MV-4-11 (cell line): ENCODE results near the gene KCNQ1.

Experiments used
- DNase-seq: peaks from one replicate; lab custom pipeline; 2025; lab: John Stamatoyannopoulos, UW

The KCNQ1 gene

GRCh38 chr11:2747248-2748027 is 302.6 kb downstream of the KCNQ1 start:
- no peak for DNase-seq

DNA sequence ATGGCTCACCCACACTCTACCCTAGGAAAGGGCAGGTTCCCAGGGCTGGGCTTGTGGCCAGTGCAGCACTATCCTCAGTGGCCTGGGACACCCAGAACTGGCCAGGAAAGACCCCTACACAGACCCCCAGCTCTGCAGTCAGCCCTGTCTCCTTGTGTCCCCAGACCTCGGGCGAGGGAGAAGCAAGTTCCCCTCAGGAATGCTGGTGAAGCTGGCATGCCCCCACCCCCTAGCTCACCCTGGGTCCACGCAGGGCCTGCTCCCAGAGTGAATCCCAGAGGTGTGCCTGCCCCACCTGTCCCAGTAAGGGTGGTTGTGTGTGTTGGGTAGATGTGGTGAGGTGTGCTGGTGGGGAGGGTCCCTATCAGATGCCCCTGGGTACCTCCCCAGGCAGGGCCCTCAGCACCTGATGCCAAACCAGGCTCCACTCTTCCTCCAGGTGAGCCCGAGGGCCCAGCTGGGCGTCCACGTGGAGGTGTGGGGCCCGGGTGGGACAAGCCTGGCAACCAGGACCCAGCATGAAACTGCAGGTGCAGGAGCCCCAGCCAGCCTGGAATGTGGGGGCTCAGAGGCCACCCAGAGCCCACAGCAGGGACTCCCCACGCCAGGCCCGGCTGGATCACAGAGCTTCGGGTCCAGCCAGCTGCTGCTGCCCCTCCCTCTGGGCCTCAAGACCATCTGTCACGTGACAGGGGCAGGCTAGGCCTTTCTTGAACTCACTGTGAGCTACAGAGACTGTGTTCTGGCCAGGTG is 303.4 kb downstream of the KCNQ1 start:
- DNase-seq = no peak

GRCh38 chr11:2748814-2749554 is 304.2 kb downstream of the KCNQ1 start:
- DNase-seq = no peak

- DNase-seq = no peak
Measured at GRCh38 chr11:2750101-2750681, 305.4 kb downstream of the KCNQ1 start.

GRCh38 chr11:2750682-2751522 is 306.1 kb downstream of the KCNQ1 start:
- no peak for DNase-seq

- no peak for DNase-seq
Measured at GRCh38 chr11:2751523-2752203, 306.9 kb downstream of the KCNQ1 start.

- DNase-seq = no peak
Measured at GRCh38 chr11:2752204-2752770, 307.5 kb downstream of the KCNQ1 start.

DNA sequence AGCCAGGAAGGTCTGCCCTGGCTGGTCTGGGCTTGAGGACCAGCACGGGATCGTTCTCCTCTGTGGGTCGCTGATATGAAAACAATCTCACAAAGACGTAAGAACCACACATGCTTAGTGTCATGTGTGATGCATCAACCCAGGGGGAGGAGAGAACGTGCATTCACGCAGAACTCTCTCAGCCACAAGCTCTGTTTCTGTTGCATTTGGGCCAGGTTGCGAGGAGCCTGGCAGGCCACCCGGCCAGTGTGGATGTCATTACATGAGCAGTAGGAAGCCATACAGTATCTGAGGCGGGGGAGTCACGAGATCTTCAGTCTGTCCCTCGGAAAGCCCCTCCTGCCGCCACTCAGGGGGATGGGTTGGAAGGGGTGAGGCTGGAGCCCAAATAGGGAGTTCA is 308.1 kb downstream of the KCNQ1 start:
- DNase-seq = no peak

- DNase-seq = no peak
Measured at GRCh38 chr11:2754008-2754407, 309.2 kb downstream of the KCNQ1 start.

GRCh38 chr11:2755071-2755470 is 310.3 kb downstream of the KCNQ1 start:
- DNase-seq = no peak

DNA sequence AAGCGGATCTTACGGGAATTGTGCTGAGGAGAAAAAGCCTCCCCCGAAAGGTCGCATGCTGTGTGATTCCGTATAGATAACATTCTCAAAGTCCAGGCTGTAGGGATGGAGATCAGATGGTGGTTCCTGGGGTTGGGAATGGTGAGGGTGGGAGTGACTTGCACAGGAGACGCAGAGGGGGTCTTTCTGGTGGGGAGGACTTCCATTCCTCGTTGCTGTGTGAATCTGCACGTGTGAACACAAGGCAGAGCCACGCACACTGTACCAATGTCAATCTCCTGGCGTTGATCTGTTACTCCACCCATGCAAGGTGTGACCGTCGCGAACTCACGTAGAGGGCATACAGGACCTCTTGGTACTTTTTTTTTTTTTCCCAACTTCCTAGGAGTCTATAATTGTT is 313.9 kb downstream of the KCNQ1 start:
- no peak for DNase-seq

DNA sequence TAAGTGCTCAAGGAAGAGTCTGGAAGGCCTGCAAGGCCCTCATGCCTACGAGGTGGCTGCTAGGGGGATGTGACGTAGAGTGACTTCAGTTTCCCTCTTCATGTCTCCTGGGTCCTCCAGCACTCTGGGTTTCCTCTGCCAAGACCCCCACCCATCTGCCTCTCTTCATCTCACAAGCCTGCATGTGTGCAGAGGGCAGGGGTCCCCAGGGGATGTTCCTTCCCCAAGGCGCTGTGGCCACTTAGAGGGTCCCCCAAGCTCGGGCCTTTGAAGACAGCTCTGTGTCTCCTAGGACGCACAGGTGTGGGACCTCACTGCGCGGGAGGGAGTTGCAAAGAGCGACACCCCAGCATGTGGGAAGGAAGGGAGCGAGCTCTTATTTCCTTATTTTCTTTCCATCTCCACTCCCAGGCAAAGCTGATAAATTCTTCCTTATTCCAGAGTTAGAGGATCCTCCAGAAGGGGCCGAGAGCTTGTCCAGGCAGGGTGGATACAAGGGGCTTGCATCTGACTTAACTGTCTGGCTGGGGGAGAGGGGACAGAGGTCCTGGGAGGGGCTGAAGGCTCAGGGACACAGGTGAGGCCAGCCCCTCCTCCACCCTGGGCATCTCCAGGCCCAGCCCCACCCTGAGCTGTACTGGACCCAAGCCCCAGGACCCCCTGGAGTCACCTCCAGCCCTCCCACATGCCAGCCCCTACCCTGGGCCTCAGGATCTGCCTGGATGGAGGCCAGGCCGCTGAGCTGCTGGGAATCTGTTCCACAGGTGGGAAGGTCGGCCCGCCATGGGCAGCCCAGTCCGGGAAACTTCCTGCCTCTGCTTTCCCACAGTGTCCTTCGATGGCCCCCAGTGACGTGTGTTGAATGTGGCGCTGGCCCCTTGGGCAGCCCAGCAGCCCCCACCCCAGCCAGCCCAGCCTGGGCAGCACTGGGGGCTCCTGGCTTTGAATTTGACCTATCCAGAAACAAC is 314.7 kb downstream of the KCNQ1 start:
- DNase-seq = no peak

GRCh38 chr11:2760196-2760871 is 315.5 kb downstream of the KCNQ1 start:
- no peak for DNase-seq

GRCh38 chr11:2761131-2762030 is 316.6 kb downstream of the KCNQ1 start:
- no peak for DNase-seq

- DNase-seq = no peak
Measured at GRCh38 chr11:2762031-2762380, 317.2 kb downstream of the KCNQ1 start.

- DNase-seq = no peak
Measured at GRCh38 chr11:2762451-2762850, 317.6 kb downstream of the KCNQ1 start.

DNA sequence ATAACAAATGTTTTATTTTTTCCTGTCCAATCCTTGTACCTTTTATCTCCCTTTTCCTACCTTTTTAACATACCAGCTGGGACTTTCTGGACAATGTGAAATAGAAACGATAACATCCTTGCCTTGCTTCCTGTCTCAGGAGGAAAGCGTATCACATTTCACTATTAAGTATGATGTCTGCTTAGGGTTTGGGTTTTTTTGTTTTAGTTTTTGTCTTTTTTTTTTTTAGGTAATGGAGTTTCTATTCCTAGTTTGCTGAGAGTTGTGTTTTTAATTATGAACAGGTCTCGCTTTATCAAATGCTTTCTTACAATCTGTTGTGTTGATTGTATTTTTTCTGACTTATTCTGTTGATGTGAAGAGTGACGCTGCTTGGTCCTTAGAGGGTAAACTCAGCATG is 319.2 kb downstream of the KCNQ1 start:
- DNase-seq = no peak

GRCh38 chr11:2765491-2765890 is 320.7 kb downstream of the KCNQ1 start:
- DNase-seq = no peak
